IMR-90 (cell line): Measurements from ENCODE around the gene LOXL3. TPM values are rescaled to one million over a fixed set of nuclear protein-coding genes. Genes with fewer than 3 reads are reported as not detected.

ENCODE experiments used
- ATAC-seq: fragments of 200-7000 bp; cut with Tn5 transposase; 2 replicates; pipeline ENCODE4 v1.9.1; 2020; ENCODE audit warnings: low read depth, mild to moderate bottlenecking, moderate library complexity
- BruUV-seq: library from RNA; stranded (reverse); fragments of 400-500 nt; replicated peaks from 2 replicates; lab custom pipeline; 2021; lab: Mats Ljungman, UMichigan
- CTCF ChIA-PET: fragments of 300-600 bp; formaldehyde crosslinking; extraction: SDS; loops from one replicate; lab custom pipeline; 2021; ENCODE audit warnings: antibody characterized with exemption; lab: Yijun Ruan, JAX
- POLR2A ChIA-PET: fragments of 300-600 bp; sonication (Branson Sonifier 250); formaldehyde crosslinking; loops from one replicate; lab custom pipeline; 2022; ENCODE audit warnings: antibody characterized with exemption; ENCODE audit not compliant: unreplicated experiment; lab: Charles Lee
- DNase-seq: peaks from one replicate; pipeline ENCODE4 v3.0.0; 2013
- H2AFZ ChIP-seq: replicated peaks from 2 replicates; pipeline ENCODE3; 2013; ENCODE audit warnings: low read length, mild to moderate bottlenecking; ENCODE audit not compliant: poor library complexity
- H2AK5ac ChIP-seq: 2 replicates; pipeline ENCODE4 v1.6.1; 2013; ENCODE audit warnings: low read depth, low read length, inconsistent platforms
- H2AK9ac ChIP-seq: replicated peaks from 2 replicates; pipeline ENCODE3; 2013; ENCODE audit warnings: mild to moderate bottlenecking, low read depth, low read length, moderate library complexity; ENCODE audit not compliant: poor library complexity
- H2BK120ac ChIP-seq: 2 replicates; pipeline ENCODE4 v1.6.1; 2013; ENCODE audit warnings: low read depth, low read length, inconsistent platforms
- H2BK15ac ChIP-seq: 3 replicates; pipeline ENCODE4 v1.6.1; 2013; ENCODE audit warnings: low read depth, low read length, inconsistent platforms
- H2BK20ac ChIP-seq: 2 replicates; pipeline ENCODE4 v1.6.1; 2013; ENCODE audit warnings: low read depth, mild to moderate bottlenecking, inconsistent platforms, low read length, moderate library complexity
- H2BK5ac ChIP-seq: 2 replicates; pipeline ENCODE4 v1.6.1; 2013; ENCODE audit warnings: mild to moderate bottlenecking, low read depth, low read length, inconsistent platforms; ENCODE audit not compliant: poor library complexity, severe bottlenecking
- H3K14ac ChIP-seq: replicated peaks from 2 replicates; pipeline ENCODE4 v1.6.1; 2013; ENCODE audit warnings: low read depth, low read length, inconsistent platforms
- H3K18ac ChIP-seq: 2 replicates; pipeline ENCODE4 v1.6.1; 2013; ENCODE audit warnings: low read depth, low read length, control low read depth
- H3K23ac ChIP-seq: 2 replicates; pipeline ENCODE4 v1.6.1; 2013; ENCODE audit warnings: low read depth, low read length, inconsistent platforms
- H3K27ac ChIP-seq: 2 replicates; pipeline ENCODE4 v1.5.1; 2013; ENCODE audit warnings: mild to moderate bottlenecking, control low read depth, low read length; ENCODE audit not compliant: insufficient read depth
- H3K27me3 ChIP-seq: 2 replicates; pipeline ENCODE4 v1.6.1; 2013; ENCODE audit warnings: low read length; ENCODE audit not compliant: control insufficient read depth, insufficient read depth
- H3K36me3 ChIP-seq: 2 replicates; pipeline ENCODE4 v1.6.1; 2013; ENCODE audit warnings: low read length, mixed read lengths; ENCODE audit not compliant: control insufficient read depth, insufficient read depth
- H3K4ac ChIP-seq: 2 replicates; pipeline ENCODE4 v1.6.1; 2013; ENCODE audit warnings: low read depth, low read length, inconsistent platforms
- H3K4me1 ChIP-seq: 2 replicates; pipeline ENCODE4 v1.6.1; 2013; ENCODE audit warnings: low read length, mixed read lengths; ENCODE audit not compliant: control insufficient read depth, insufficient read depth
- H3K4me2 ChIP-seq: 2 replicates; pipeline ENCODE4 v1.6.1; 2013; ENCODE audit warnings: low read depth, mild to moderate bottlenecking, control low read depth, low read length, moderate library complexity
- H3K4me3 ChIP-seq: 2 replicates; pipeline ENCODE4 v1.5.1; 2013; ENCODE audit warnings: low read depth, mild to moderate bottlenecking, control low read depth, low read length, moderate library complexity; ENCODE audit not compliant: insufficient read depth
- H3K56ac ChIP-seq: 2 replicates; pipeline ENCODE4 v1.6.1; 2013; ENCODE audit warnings: low read length, inconsistent platforms; ENCODE audit not compliant: insufficient read depth; ENCODE audit errors: extremely low read depth
- H3K79me1 ChIP-seq, 2 experiments: 2 replicates each; pipeline ENCODE4 v1.6.1; 2013; ENCODE audit warnings: low read length in 2 of 2, inconsistent platforms in 1 of 2, low read depth in 1 of 2
- H3K9ac ChIP-seq: 2 replicates; pipeline ENCODE4 v1.6.1; 2013; ENCODE audit warnings: low read depth, low read length, control low read depth
- H3K9me1 ChIP-seq: 2 replicates; pipeline ENCODE4 v1.6.1; 2013; ENCODE audit warnings: low read length, inconsistent platforms; ENCODE audit not compliant: insufficient read depth
- H3K9me3 ChIP-seq: 2 replicates; pipeline ENCODE4 v1.6.1; 2013; ENCODE audit warnings: low read length; ENCODE audit not compliant: control insufficient read depth, insufficient read depth
- H4K20me1 ChIP-seq: 2 replicates; pipeline ENCODE4 v1.6.1; 2013; ENCODE audit warnings: low read length, inconsistent platforms; ENCODE audit not compliant: insufficient read depth
- H4K5ac ChIP-seq: 2 replicates; pipeline ENCODE4 v1.6.1; 2013; ENCODE audit warnings: mild to moderate bottlenecking, low read depth, low read length, control low read depth
- H4K8ac ChIP-seq, 2 experiments: 2 replicates each; pipeline ENCODE4 v1.6.1; 2013; ENCODE audit warnings: low read depth in 2 of 2, low read length in 2 of 2, control low read depth in 1 of 2, inconsistent platforms in 1 of 2
- H4K91ac ChIP-seq: 2 replicates; pipeline ENCODE4 v1.6.1; 2013; ENCODE audit warnings: low read depth, low read length, inconsistent platforms; ENCODE audit not compliant: insufficient read depth
- BHLHE40 ChIP-seq: fragments of 150-350 bp; IDR thresholded peaks from 2 replicates; pipeline ENCODE4 v1.6.1; 2016; ENCODE audit warnings: mild to moderate bottlenecking, low read depth, low read length
- CEBPB ChIP-seq: IDR thresholded peaks from 2 replicates; pipeline ENCODE4 v1.6.1; 2012; ENCODE audit warnings: low read depth, low read length, improper control_type of control experiment
- CHD1 ChIP-seq: IDR thresholded peaks from 2 replicates; pipeline ENCODE4 v1.6.1; 2012; ENCODE audit warnings: low read depth, low read length, improper control_type of control experiment
- FOS ChIP-seq: fragments of 150-350 bp; IDR thresholded peaks from 2 replicates; pipeline ENCODE4 v1.6.1; 2016; ENCODE audit warnings: low read depth, low read length
- MAFK ChIP-seq: IDR thresholded peaks from 2 replicates; pipeline ENCODE4 v1.6.1; 2012; ENCODE audit warnings: low read depth, low read length, improper control_type of control experiment
- MAZ ChIP-seq: IDR thresholded peaks from 2 replicates; pipeline ENCODE4 v1.6.1; 2012; ENCODE audit warnings: low read depth, mild to moderate bottlenecking, low read length, improper control_type of control experiment, moderate library complexity, borderline replicate concordance
- MXI1 ChIP-seq: IDR thresholded peaks from 2 replicates; pipeline ENCODE4 v1.6.1; 2012; ENCODE audit warnings: low read depth, mild to moderate bottlenecking, low read length, moderate library complexity, borderline replicate concordance
- NFE2L2 ChIP-seq: fragments of 150-350 bp; IDR thresholded peaks from 2 replicates; pipeline ENCODE4 v1.6.1; 2016; ENCODE audit warnings: low read depth, mild to moderate bottlenecking, low read length
- POLR2A ChIP-seq: IDR thresholded peaks from 2 replicates; pipeline ENCODE4 v1.6.1; 2012; ENCODE audit warnings: mild to moderate bottlenecking, low read depth, low read length
- RAD21 ChIP-seq: IDR thresholded peaks from 2 replicates; pipeline ENCODE4 v1.6.1; 2012; ENCODE audit warnings: low read length, improper control_type of control experiment
- RCOR1 ChIP-seq: IDR thresholded peaks from 2 replicates; pipeline ENCODE4 v1.6.1; 2012; ENCODE audit warnings: mild to moderate bottlenecking, low read length, improper control_type of control experiment; ENCODE audit not compliant: insufficient replicate concordance
- RFX5 ChIP-seq: IDR thresholded peaks from 2 replicates; pipeline ENCODE4 v1.8.0; 2012; ENCODE audit warnings: low read depth, mild to moderate bottlenecking, low read length, moderate library complexity
- SMC3 ChIP-seq: fragments of 150-350 bp; IDR thresholded peaks from 2 replicates; pipeline ENCODE4 v1.6.1; 2016; ENCODE audit warnings: low read depth, mild to moderate bottlenecking, antibody characterized with exemption, low read length, moderate library complexity
- WGBS, 2 experiments: methylation state at CpG; one replicate each; pipeline versions ENCODE4 v1.1.5 to v1.1.7; 2013; ENCODE audit warnings: missing lambda C conversion rate in 2 of 2; ENCODE audit not compliant: insufficient read length in 1 of 2; ENCODE audit errors: extremely low coverage in 2 of 2; 5-methylcytosine and 5-hydroxymethylcytosine counted together
- dilution Hi-C: fragments of 300-500 bp; cut with HindIII; formaldehyde crosslinking; loops from one replicate; pipeline ENCODE4 v1.14.3; 2018; ENCODE audit warnings: low sequenced_read_pairs; ENCODE audit not compliant: unreplicated experiment
- in situ Hi-C: fragments of 300-500 bp; cut with MboI; formaldehyde crosslinking; loops from 3 replicates; pipeline ENCODE4 v1.14.3; 2019; ENCODE audit warnings: low sequenced_read_pairs, inconsistent platforms, mixed read lengths
- intact Hi-C: fragments of 100-400 bp; cut with micrococcal nuclease; formaldehyde crosslinking; loops from 2 replicates; pipeline ENCODE4 v1.10.0; 2022
- polyA plus RNA-seq, 3 experiments: library from polyadenylated mRNA; depleted of rRNA; stranded (reverse); fragments of >200 nt; gene quantifications; 2 replicates each; pipeline ENCODE4 v1.2.3, GENCODE V29; 2012; ENCODE audit warnings: low replicate concordance in 1 of 3
- total RNA-seq: library from RNA; depleted of rRNA; stranded (reverse); fragments of >200 nt; gene quantifications from 2 replicates; pipeline ENCODE4 v1.2.3, GENCODE V29; 2012
- TF ChIP-seq, protein P1 (sequence below): fragments of 150-350 bp; IDR thresholded peaks from 2 replicates; pipeline ENCODE4 v1.6.1; 2017; ENCODE audit warnings: mild to moderate bottlenecking, antibody characterized with exemption, low read length, low read depth
- TF ChIP-seq, protein P2 (sequence below): fragments of 150-350 bp; IDR thresholded peaks from 2 replicates; pipeline ENCODE4 v1.6.1; 2016; ENCODE audit warnings: low read depth, mild to moderate bottlenecking, low read length, moderate library complexity, borderline replicate concordance

Gene LOXL3
- total and polyA plus RNA-seq, 2 of the 4 experiments (the other 2 are of a cell fraction): 17.9 to 23.4 TPM

GRCh38 chr2:74499267-74499939, 54.3 kb downstream of the LOXL3 start, which contains the start of gene LBX2:
Gene LBX2, minus strand, starts transcription at chr2:74499603. Its CDS starts 66 bp downstream, at chr2:74499537.
- Histone ChIP-seq H3K4me2 (peak within 1 kb of the TSS; percentile 74), H2BK20ac (no peak within 1 kb of the TSS), H3K9me1 (no peaks in the 10 kb centered on the region), H3K18ac (no peak within 1 kb of the TSS), H3K27ac (no peak within 1 kb of the TSS), H2BK15ac (no peak within 1 kb of the TSS), H3K4me1 (peaks cover 14% of the 10 kb centered on the region), H3K79me1 (peaks cover 0 to 17% of the 10 kb centered on the region in 2 experiments; a peak in 3 of 4 replicates), H3K36me3 (peaks cover 2% of the 10 kb centered on the region; the same call in 1 of the 2 replicates), H3K9me3 (no peaks in the 10 kb centered on the region), H3K14ac (no peak within 1 kb of the TSS), H3K9ac (no peak within 1 kb of the TSS), H2AK9ac (no peak within 1 kb of the TSS), H3K23ac (no peak within 1 kb of the TSS), H4K8ac (no peak within 1 kb of the TSS; a peak in 1 of 4 replicates), H2AFZ (peak within 1 kb of the TSS; percentile 76), H3K4me3 (peak within 1 kb of the TSS; percentile 12; the same call in 1 of the 2 replicates), H3K4ac (no peak within 1 kb of the TSS), H2BK120ac (no peak within 1 kb of the TSS), H4K20me1 (no peaks in the 10 kb centered on the region), H3K56ac (no peak within 1 kb of the TSS), H2AK5ac (no peak within 1 kb of the TSS), H2BK5ac (no peak within 1 kb of the TSS), H3K27me3 (peaks cover 38% of the 10 kb centered on the region), H4K5ac (no peak within 1 kb of the TSS), H4K91ac (no peak within 1 kb of the TSS)
- intact Hi-C loops (no loop called here), dilution Hi-C loops (no loop called here), in situ Hi-C loops (loop anchor here (25.0 kb wide), 1 partner anchor 363 kb away; no protein-coding TSS in a partner anchor)
- DNase-seq (no peak), ATAC-seq (peak; percentile 10)
- ChIA-PET CTCF (interaction anchor here (0.6 to 0.7 kb wide), 2 partner anchors 11 to 89 kb away, joined by 3 to 8 read pairs; no protein-coding TSS in a partner anchor), POLR2A (no interaction called here)
- BruUV-seq: no TSS peak
- WGBS, 2 experiments: 5% methylated on average over 44 of the region's 65 CpGs; no CpG with 5 or more reads in 1 of the 2 experiments
- TF ChIP-seq POLR2A (no peak), CHD1 (no peak), RAD21 (no peak), RCOR1 (no peak), MAFK (no peak), MXI1 (no peak), BHLHE40 (no peak), NFE2L2 (no peak), CEBPB (no peak), RFX5 (no peak), FOS (no peak), MAZ (no peak), SMC3 (no peak)
- TF ChIP-seq, protein P1, sequence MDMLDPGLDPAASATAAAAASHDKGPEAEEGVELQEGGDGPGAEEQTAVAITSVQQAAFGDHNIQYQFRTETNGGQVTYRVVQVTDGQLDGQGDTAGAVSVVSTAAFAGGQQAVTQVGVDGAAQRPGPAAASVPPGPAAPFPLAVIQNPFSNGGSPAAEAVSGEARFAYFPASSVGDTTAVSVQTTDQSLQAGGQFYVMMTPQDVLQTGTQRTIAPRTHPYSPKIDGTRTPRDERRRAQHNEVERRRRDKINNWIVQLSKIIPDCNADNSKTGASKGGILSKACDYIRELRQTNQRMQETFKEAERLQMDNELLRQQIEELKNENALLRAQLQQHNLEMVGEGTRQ: no peak
- TF ChIP-seq, protein P2, sequence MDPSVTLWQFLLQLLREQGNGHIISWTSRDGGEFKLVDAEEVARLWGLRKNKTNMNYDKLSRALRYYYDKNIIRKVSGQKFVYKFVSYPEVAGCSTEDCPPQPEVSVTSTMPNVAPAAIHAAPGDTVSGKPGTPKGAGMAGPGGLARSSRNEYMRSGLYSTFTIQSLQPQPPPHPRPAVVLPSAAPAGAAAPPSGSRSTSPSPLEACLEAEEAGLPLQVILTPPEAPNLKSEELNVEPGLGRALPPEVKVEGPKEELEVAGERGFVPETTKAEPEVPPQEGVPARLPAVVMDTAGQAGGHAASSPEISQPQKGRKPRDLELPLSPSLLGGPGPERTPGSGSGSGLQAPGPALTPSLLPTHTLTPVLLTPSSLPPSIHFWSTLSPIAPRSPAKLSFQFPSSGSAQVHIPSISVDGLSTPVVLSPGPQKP: no peak
